ENCODE data around the gene ARL5C. TPM values are rescaled to one million over a fixed set of nuclear protein-coding genes. Genes with fewer than 3 reads are reported as not detected.
A peak's percentile ranks its signal among the peaks of the same experiment; 100 is the strongest.

Gene ARL5C
- total RNA-seq, 1 experiment from 2014 or later, result not detected

- Mint-ChIP-seq H3K4me3 (no peak overlapping the region), H3K36me3 (no peaks in the 10 kb centered on the region), H3K27me3 (ENCODE audit: low read depth) (peaks cover 32% of the 10 kb centered on the region), H3K9me3 (no peaks in the 10 kb centered on the region), H3K4me1 (peaks cover 35% of the 10 kb centered on the region), H3K27ac (no peak overlapping the region)
- ChIA-PET POLR2A (no interaction called here), CTCF (interaction anchor here (0.7 to 15.9 kb wide), 11 partner anchors 10 to 60 kb away, joined by 3 to 626 read pairs (median 3); partner anchors contain the start of genes RPL19 and STAC2)
- DNase-seq (ENCODE audit: low spot score) (no peak), ATAC-seq (peak; percentile 19; the same call in 1 of the 2 replicates)
- no peak for TF ChIP-seq AR (CRISPR knock-in tag; IDR thresholded peaks at IDR 0.05)
Measured at GRCh38 chr17:39212841-39213480, 47.0 kb upstream of the ARL5C start.

GRCh38 chr17:39212195-39212810, 46.3 kb upstream of the ARL5C start:
- TF ChIP-seq ZNF219 (CRISPR knock-in tag; IDR thresholded peaks at IDR 0.05; ENCODE audit: borderline replicate concordance), result no peak
- TF ChIP-seq SOX15 (CRISPR knock-in tag; IDR thresholded peaks at IDR 0.05), result no peak
- TF ChIP-seq ZNF671 (CRISPR knock-in tag; IDR thresholded peaks at IDR 0.05), result no peak
- TF ChIP-seq ZMAT4 (CRISPR knock-in tag; IDR thresholded peaks at IDR 0.05), result no peak
- no peak for TF ChIP-seq USF2 (CRISPR knock-in tag; IDR thresholded peaks at IDR 0.05)
- no peak for TF ChIP-seq ARID4B (CRISPR knock-in tag; IDR thresholded peaks at IDR 0.05; ENCODE audit: borderline replicate concordance)
- no peak for TF ChIP-seq FOXP4 (CRISPR knock-in tag; IDR thresholded peaks at IDR 0.05)
- TF ChIP-seq STAT6 (CRISPR knock-in tag; conservative IDR thresholded peaks at IDR 0.05; ENCODE audit: low read depth), result no peak
- TF ChIP-seq FOXK1 (CRISPR knock-in tag; IDR thresholded peaks at IDR 0.05), result no peak
- no peak for DNase-seq (ENCODE audit: low spot score)
- Mint-ChIP-seq H3K27ac (no peak overlapping the region), H3K27me3 (ENCODE audit: low read depth) (peaks cover 27% of the 10 kb centered on the region), H3K36me3 (no peaks in the 10 kb centered on the region), H3K9me3 (no peaks in the 10 kb centered on the region), H3K4me1 (peaks cover 38% of the 10 kb centered on the region), H3K4me3 (no peak overlapping the region)
- POLR2A ChIA-PET, result no interaction called here
- ATAC-seq, result no peak
- CTCF ChIA-PET, result interaction anchor here (0.7 to 15.9 kb wide), 9 partner anchors 11 to 59 kb away, joined by 3 to 626 read pairs (median 3); partner anchors contain the start of genes RPL19 and STAC2

Measured in WTC11 (cell line).